ENCODE results near the gene CFAP77. TPM values are rescaled to one million over a fixed set of nuclear protein-coding genes. Genes with fewer than 3 reads are reported as not detected.

The CFAP77 gene
- polyA plus RNA-seq, 4 donors, result not detected

GRCh38 chr9:132413926-132414325, 3.9 kb downstream of the CFAP77 start:
- DNase-seq, result no peak
- H3K4me1 ChIP-seq (ENCODE audit: control insufficient read depth in 3 of 3, insufficient read depth in 2 of 3, low read depth in 1 of 3, low read length in 2 of 3), result peaks cover 0 to 16% (median 3%) of the 10 kb centered on the region in 3 donors
- H3K36me3 ChIP-seq (ENCODE audit: control insufficient read depth in 3 of 3, insufficient read depth in 2 of 3, low read depth in 1 of 3, low read length in 3 of 3), result no peaks in the 10 kb centered on the region
- whole genome bisulfite sequencing, 3 donors, result 47 to 56% (median 50%) methylated on average over 5 of the region's 5 CpGs
- no peak overlapping the region for H3K27ac ChIP-seq (ENCODE audit: low read depth in 1 of 3, low read length in 2 of 3)
- no peak overlapping the region for H3K4me3 ChIP-seq (ENCODE audit: low read depth in 1 of 3, low read length in 3 of 3)
- no peak for FAIRE-seq
- H3K27me3 ChIP-seq (ENCODE audit: control insufficient read depth in 3 of 3, insufficient read depth in 3 of 3, low read length in 3 of 3), result peaks cover 0 to 82% (median 21%) of the 10 kb centered on the region in 3 donors
- H3K9me3 ChIP-seq (ENCODE audit: control insufficient read depth in 2 of 2, insufficient read depth in 1 of 2, low read depth in 1 of 2, low read length in 1 of 2), result no peaks in the 10 kb centered on the region

- 41 to 57% (median 42%) methylated on average over 7 of the region's 7 CpGs for WGBS, 3 donors
- Histone ChIP-seq H3K9me3 (ENCODE audit: control insufficient read depth in 2 of 2, insufficient read depth in 1 of 2, low read depth in 1 of 2, low read length in 1 of 2) (no peaks in the 10 kb centered on the region), H3K4me3 (ENCODE audit: low read depth in 1 of 3, low read length in 3 of 3) (no peak overlapping the region), H3K4me1 (ENCODE audit: control insufficient read depth in 3 of 3, insufficient read depth in 2 of 3, low read depth in 1 of 3, low read length in 2 of 3) (peaks cover 0 to 13% (median 3%) of the 10 kb centered on the region in 3 donors), H3K36me3 (ENCODE audit: control insufficient read depth in 3 of 3, insufficient read depth in 2 of 3, low read depth in 1 of 3, low read length in 3 of 3) (no peaks in the 10 kb centered on the region), H3K27me3 (ENCODE audit: control insufficient read depth in 3 of 3, insufficient read depth in 3 of 3, low read length in 3 of 3) (peaks cover 0 to 78% (median 23%) of the 10 kb centered on the region in 3 donors), H3K27ac (ENCODE audit: low read depth in 1 of 3, low read length in 2 of 3) (no peak overlapping the region)
- DNase-seq, result no peak
- no peak for FAIRE-seq
These were observed 4.7 kb downstream of the CFAP77 start for GRCh38 chr9:132414731-132415130.

- Histone ChIP-seq H3K4me3 (ENCODE audit: low read depth in 1 of 3, low read length in 3 of 3) (no peak overlapping the region), H3K9me3 (ENCODE audit: control insufficient read depth in 2 of 2, insufficient read depth in 1 of 2, low read depth in 1 of 2, low read length in 1 of 2) (no peaks in the 10 kb centered on the region), H3K27ac (ENCODE audit: low read depth in 1 of 3, low read length in 2 of 3) (no peak overlapping the region), H3K27me3 (ENCODE audit: control insufficient read depth in 3 of 3, insufficient read depth in 3 of 3, low read length in 3 of 3) (peaks cover 0 to 75% (median 23%) of the 10 kb centered on the region in 3 donors), H3K36me3 (ENCODE audit: control insufficient read depth in 3 of 3, insufficient read depth in 2 of 3, low read depth in 1 of 3, low read length in 3 of 3) (no peaks in the 10 kb centered on the region), H3K4me1 (ENCODE audit: control insufficient read depth in 3 of 3, insufficient read depth in 2 of 3, low read depth in 1 of 3, low read length in 2 of 3) (peaks cover 0 to 11% (median 3%) of the 10 kb centered on the region in 3 donors)
- DNase-seq, result no peak
- WGBS, 3 donors, result 25 to 37% (median 35%) methylated on average over 12 of the region's 12 CpGs
- FAIRE-seq, result no peak
These were observed 5.2 kb downstream of the CFAP77 start for GRCh38 chr9:132415181-132415580.

GRCh38 chr9:132418726-132419363, 8.8 kb downstream of the CFAP77 start:
- Histone ChIP-seq H3K27ac (ENCODE audit: low read depth in 1 of 3, low read length in 2 of 3) (no peak overlapping the region), H3K4me1 (ENCODE audit: control insufficient read depth in 3 of 3, insufficient read depth in 2 of 3, low read depth in 1 of 3, low read length in 2 of 3) (no peaks in the 10 kb centered on the region), H3K36me3 (ENCODE audit: control insufficient read depth in 3 of 3, insufficient read depth in 2 of 3, low read depth in 1 of 3, low read length in 3 of 3) (no peaks in the 10 kb centered on the region), H3K4me3 (ENCODE audit: low read depth in 1 of 3, low read length in 3 of 3) (no peak overlapping the region), H3K27me3 (ENCODE audit: control insufficient read depth in 3 of 3, insufficient read depth in 3 of 3, low read length in 3 of 3) (peaks cover 0 to 60% (median 24%) of the 10 kb centered on the region in 3 donors), H3K9me3 (ENCODE audit: control insufficient read depth in 2 of 2, insufficient read depth in 1 of 2, low read depth in 1 of 2, low read length in 1 of 2) (no peaks in the 10 kb centered on the region)
- DNase-seq (no peak), FAIRE-seq (no peak)
- WGBS, 3 donors, result 44 to 58% (median 47%) methylated on average over 5 of the region's 5 CpGs

DNA sequence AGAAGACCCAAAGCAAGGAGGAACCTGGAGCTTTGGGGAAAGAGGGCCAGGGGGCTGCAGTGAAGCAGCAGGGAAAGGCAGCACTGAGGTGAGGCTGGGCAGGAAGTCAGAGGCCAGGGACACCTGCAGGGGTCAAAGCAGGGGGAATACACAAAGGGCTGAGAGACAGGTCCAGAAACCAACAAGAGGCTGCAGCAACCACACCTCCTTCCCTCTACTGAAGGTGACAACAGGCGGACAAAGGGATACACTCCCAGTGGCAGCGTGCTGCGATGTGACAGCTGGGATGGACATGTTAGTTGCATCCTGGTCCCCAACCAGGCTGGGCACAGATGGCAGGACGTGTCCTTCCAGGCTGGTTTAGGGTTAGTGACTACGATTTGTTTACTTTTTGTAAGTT, 12.6 kb downstream of the CFAP77 start:
- H3K36me3 ChIP-seq (ENCODE audit: control insufficient read depth in 3 of 3, insufficient read depth in 2 of 3, low read depth in 1 of 3, low read length in 3 of 3), result no peaks in the 10 kb centered on the region
- 36 to 52% (median 49%) methylated on average over 5 of the region's 5 CpGs for WGBS, 3 donors
- peaks cover 4 to 68% (median 32%) of the 10 kb centered on the region in 3 donors for H3K27me3 ChIP-seq (ENCODE audit: control insufficient read depth in 3 of 3, insufficient read depth in 3 of 3, low read length in 3 of 3)
- H3K4me3 ChIP-seq (ENCODE audit: low read depth in 1 of 3, low read length in 3 of 3), result no peak overlapping the region
- H3K4me1 ChIP-seq (ENCODE audit: control insufficient read depth in 3 of 3, insufficient read depth in 2 of 3, low read depth in 1 of 3, low read length in 2 of 3), result no peaks in the 10 kb centered on the region
- H3K9me3 ChIP-seq (ENCODE audit: control insufficient read depth in 2 of 2, insufficient read depth in 1 of 2, low read depth in 1 of 2, low read length in 1 of 2), result no peaks in the 10 kb centered on the region
- no peak for FAIRE-seq
- H3K27ac ChIP-seq (ENCODE audit: low read depth in 1 of 3, low read length in 2 of 3), result no peak overlapping the region
- DNase-seq, result no peak

GRCh38 chr9:132423503-132423902, 13.5 kb downstream of the CFAP77 start:
- Histone ChIP-seq H3K27me3 (ENCODE audit: control insufficient read depth in 3 of 3, insufficient read depth in 3 of 3, low read length in 3 of 3) (peaks cover 4 to 65% (median 27%) of the 10 kb centered on the region in 3 donors), H3K4me3 (ENCODE audit: low read depth in 1 of 3, low read length in 3 of 3) (no peak overlapping the region), H3K4me1 (ENCODE audit: control insufficient read depth in 3 of 3, insufficient read depth in 2 of 3, low read depth in 1 of 3, low read length in 2 of 3) (no peaks in the 10 kb centered on the region), H3K27ac (ENCODE audit: low read depth in 1 of 3, low read length in 2 of 3) (no peak overlapping the region), H3K36me3 (ENCODE audit: control insufficient read depth in 3 of 3, insufficient read depth in 2 of 3, low read depth in 1 of 3, low read length in 3 of 3) (no peaks in the 10 kb centered on the region), H3K9me3 (ENCODE audit: control insufficient read depth in 2 of 2, insufficient read depth in 1 of 2, low read depth in 1 of 2, low read length in 1 of 2) (no peaks in the 10 kb centered on the region)
- 67 to 70% (median 69%) methylated on average over 5 of the region's 5 CpGs for WGBS, 3 donors
- no peak for FAIRE-seq
- DNase-seq, result no peak

DNA sequence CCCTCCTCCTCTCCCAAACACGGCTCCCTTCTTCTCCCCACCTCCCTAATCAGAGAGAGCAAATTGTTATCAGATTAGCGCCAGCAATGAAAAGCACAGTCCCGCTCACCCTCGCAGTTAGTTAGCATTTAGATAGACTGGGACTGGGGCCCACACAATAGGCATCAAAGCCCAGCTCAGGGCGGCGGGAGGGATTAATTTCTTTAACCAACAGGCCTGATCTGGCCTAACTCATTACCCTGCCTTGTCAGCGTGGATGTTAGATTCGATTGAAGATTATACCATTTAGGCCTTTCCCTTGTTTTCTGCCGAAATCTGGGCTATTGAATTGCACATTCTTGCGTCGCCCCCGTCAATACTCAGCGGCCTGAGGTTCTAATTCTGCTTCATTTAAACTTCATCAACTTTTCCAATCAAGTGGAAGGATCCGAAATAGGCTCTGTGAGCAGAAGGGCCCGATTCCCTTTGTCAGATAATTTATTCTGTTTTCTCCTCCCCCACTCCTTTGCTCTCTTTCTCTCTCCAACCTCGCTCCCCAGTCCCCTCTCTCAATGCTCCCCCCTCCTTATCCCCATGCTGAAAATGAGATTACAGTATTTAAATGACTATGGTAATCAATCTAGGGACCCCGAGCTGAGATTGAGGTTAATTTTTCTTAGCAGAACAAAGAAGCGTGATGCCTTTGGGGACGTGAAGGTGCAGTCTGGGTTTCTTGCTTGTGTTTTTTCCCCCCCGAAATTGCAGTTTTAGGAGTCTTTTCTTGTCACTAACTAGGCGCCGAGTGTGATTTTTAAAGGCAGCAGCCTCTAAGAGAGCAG, 15.1 kb downstream of the CFAP77 start:
- Histone ChIP-seq H3K4me1 (ENCODE audit: control insufficient read depth in 3 of 3, insufficient read depth in 2 of 3, low read depth in 1 of 3, low read length in 2 of 3) (no peaks in the 10 kb centered on the region), H3K4me3 (ENCODE audit: low read depth in 1 of 3, low read length in 3 of 3) (no peak overlapping the region), H3K27me3 (ENCODE audit: control insufficient read depth in 3 of 3, insufficient read depth in 3 of 3, low read length in 3 of 3) (peaks cover 4 to 61% (median 28%) of the 10 kb centered on the region in 3 donors), H3K27ac (ENCODE audit: low read depth in 1 of 3, low read length in 2 of 3) (no peak overlapping the region), H3K36me3 (ENCODE audit: control insufficient read depth in 3 of 3, insufficient read depth in 2 of 3, low read depth in 1 of 3, low read length in 3 of 3) (no peaks in the 10 kb centered on the region), H3K9me3 (ENCODE audit: control insufficient read depth in 2 of 2, insufficient read depth in 1 of 2, low read depth in 1 of 2, low read length in 1 of 2) (no peaks in the 10 kb centered on the region)
- WGBS, 3 donors, result 34 to 40% (median 39%) methylated on average over 22 of the region's 22 CpGs
- DNase-seq (no peak), FAIRE-seq (no peak)

GRCh38 chr9:132425675-132426062, 15.7 kb downstream of the CFAP77 start:
- WGBS, 3 donors, result 39 to 45% (median 39%) methylated on average over 7 of the region's 7 CpGs
- Histone ChIP-seq H3K4me3 (ENCODE audit: low read depth in 1 of 3, low read length in 3 of 3) (no peak overlapping the region), H3K36me3 (ENCODE audit: control insufficient read depth in 3 of 3, insufficient read depth in 2 of 3, low read depth in 1 of 3, low read length in 3 of 3) (no peaks in the 10 kb centered on the region), H3K27ac (ENCODE audit: low read depth in 1 of 3, low read length in 2 of 3) (no peak overlapping the region), H3K4me1 (ENCODE audit: control insufficient read depth in 3 of 3, insufficient read depth in 2 of 3, low read depth in 1 of 3, low read length in 2 of 3) (no peaks in the 10 kb centered on the region), H3K9me3 (ENCODE audit: control insufficient read depth in 2 of 2, insufficient read depth in 1 of 2, low read depth in 1 of 2, low read length in 1 of 2) (no peaks in the 10 kb centered on the region), H3K27me3 (ENCODE audit: control insufficient read depth in 3 of 3, insufficient read depth in 3 of 3, low read length in 3 of 3) (peaks cover 4 to 61% (median 26%) of the 10 kb centered on the region in 3 donors)
- FAIRE-seq, result no peak
- no peak for DNase-seq
